IMR-90 (cell line): ENCODE results near the gene TCEA2. TPM values are rescaled to one million over a fixed set of nuclear protein-coding genes. Genes with fewer than 3 reads are reported as not detected.

Source experiments
- ATAC-seq: fragments of 200-7000 bp; cut with Tn5 transposase; 2 replicates; pipeline ENCODE4 v1.9.1; 2020; ENCODE audit warnings: low read depth, mild to moderate bottlenecking, moderate library complexity
- BruUV-seq: library from RNA; stranded (reverse); fragments of 400-500 nt; replicated peaks from 2 replicates; lab custom pipeline; 2021; lab: Mats Ljungman, UMichigan
- CTCF ChIA-PET: fragments of 300-600 bp; formaldehyde crosslinking; extraction: SDS; loops from one replicate; lab custom pipeline; 2021; ENCODE audit warnings: antibody characterized with exemption; lab: Yijun Ruan, JAX
- POLR2A ChIA-PET: fragments of 300-600 bp; sonication (Branson Sonifier 250); formaldehyde crosslinking; loops from one replicate; lab custom pipeline; 2022; ENCODE audit warnings: antibody characterized with exemption; ENCODE audit not compliant: unreplicated experiment; lab: Charles Lee
- DNase-seq: peaks from one replicate; pipeline ENCODE4 v3.0.0; 2013
- H2AFZ ChIP-seq: replicated peaks from 2 replicates; pipeline ENCODE3; 2013; ENCODE audit warnings: low read length, mild to moderate bottlenecking; ENCODE audit not compliant: poor library complexity
- H2AK5ac ChIP-seq: 2 replicates; pipeline ENCODE4 v1.6.1; 2013; ENCODE audit warnings: low read depth, low read length, inconsistent platforms
- H2AK9ac ChIP-seq: replicated peaks from 2 replicates; pipeline ENCODE3; 2013; ENCODE audit warnings: mild to moderate bottlenecking, low read depth, low read length, moderate library complexity; ENCODE audit not compliant: poor library complexity
- H2BK120ac ChIP-seq: 2 replicates; pipeline ENCODE4 v1.6.1; 2013; ENCODE audit warnings: low read depth, low read length, inconsistent platforms
- H2BK15ac ChIP-seq: 3 replicates; pipeline ENCODE4 v1.6.1; 2013; ENCODE audit warnings: low read depth, low read length, inconsistent platforms
- H2BK20ac ChIP-seq: 2 replicates; pipeline ENCODE4 v1.6.1; 2013; ENCODE audit warnings: low read depth, mild to moderate bottlenecking, inconsistent platforms, low read length, moderate library complexity
- H2BK5ac ChIP-seq: 2 replicates; pipeline ENCODE4 v1.6.1; 2013; ENCODE audit warnings: mild to moderate bottlenecking, low read depth, low read length, inconsistent platforms; ENCODE audit not compliant: poor library complexity, severe bottlenecking
- H3K14ac ChIP-seq: replicated peaks from 2 replicates; pipeline ENCODE4 v1.6.1; 2013; ENCODE audit warnings: low read depth, low read length, inconsistent platforms
- H3K18ac ChIP-seq: 2 replicates; pipeline ENCODE4 v1.6.1; 2013; ENCODE audit warnings: low read depth, low read length, control low read depth
- H3K23ac ChIP-seq: 2 replicates; pipeline ENCODE4 v1.6.1; 2013; ENCODE audit warnings: low read depth, low read length, inconsistent platforms
- H3K27ac ChIP-seq: 2 replicates; pipeline ENCODE4 v1.5.1; 2013; ENCODE audit warnings: mild to moderate bottlenecking, control low read depth, low read length; ENCODE audit not compliant: insufficient read depth
- H3K27me3 ChIP-seq: 2 replicates; pipeline ENCODE4 v1.6.1; 2013; ENCODE audit warnings: low read length; ENCODE audit not compliant: control insufficient read depth, insufficient read depth
- H3K36me3 ChIP-seq: 2 replicates; pipeline ENCODE4 v1.6.1; 2013; ENCODE audit warnings: low read length, mixed read lengths; ENCODE audit not compliant: control insufficient read depth, insufficient read depth
- H3K4ac ChIP-seq: 2 replicates; pipeline ENCODE4 v1.6.1; 2013; ENCODE audit warnings: low read depth, low read length, inconsistent platforms
- H3K4me1 ChIP-seq: 2 replicates; pipeline ENCODE4 v1.6.1; 2013; ENCODE audit warnings: low read length, mixed read lengths; ENCODE audit not compliant: control insufficient read depth, insufficient read depth
- H3K4me2 ChIP-seq: 2 replicates; pipeline ENCODE4 v1.6.1; 2013; ENCODE audit warnings: low read depth, mild to moderate bottlenecking, control low read depth, low read length, moderate library complexity
- H3K4me3 ChIP-seq: 2 replicates; pipeline ENCODE4 v1.5.1; 2013; ENCODE audit warnings: low read depth, mild to moderate bottlenecking, control low read depth, low read length, moderate library complexity; ENCODE audit not compliant: insufficient read depth
- H3K56ac ChIP-seq: 2 replicates; pipeline ENCODE4 v1.6.1; 2013; ENCODE audit warnings: low read length, inconsistent platforms; ENCODE audit not compliant: insufficient read depth; ENCODE audit errors: extremely low read depth
- H3K79me1 ChIP-seq, 2 experiments: 2 replicates each; pipeline ENCODE4 v1.6.1; 2013; ENCODE audit warnings: low read length in 2 of 2, inconsistent platforms in 1 of 2, low read depth in 1 of 2
- H3K9ac ChIP-seq: 2 replicates; pipeline ENCODE4 v1.6.1; 2013; ENCODE audit warnings: low read depth, low read length, control low read depth
- H3K9me1 ChIP-seq: 2 replicates; pipeline ENCODE4 v1.6.1; 2013; ENCODE audit warnings: low read length, inconsistent platforms; ENCODE audit not compliant: insufficient read depth
- H3K9me3 ChIP-seq: 2 replicates; pipeline ENCODE4 v1.6.1; 2013; ENCODE audit warnings: low read length; ENCODE audit not compliant: control insufficient read depth, insufficient read depth
- H4K20me1 ChIP-seq: 2 replicates; pipeline ENCODE4 v1.6.1; 2013; ENCODE audit warnings: low read length, inconsistent platforms; ENCODE audit not compliant: insufficient read depth
- H4K5ac ChIP-seq: 2 replicates; pipeline ENCODE4 v1.6.1; 2013; ENCODE audit warnings: mild to moderate bottlenecking, low read depth, low read length, control low read depth
- H4K8ac ChIP-seq, 2 experiments: 2 replicates each; pipeline ENCODE4 v1.6.1; 2013; ENCODE audit warnings: low read depth in 2 of 2, low read length in 2 of 2, control low read depth in 1 of 2, inconsistent platforms in 1 of 2
- H4K91ac ChIP-seq: 2 replicates; pipeline ENCODE4 v1.6.1; 2013; ENCODE audit warnings: low read depth, low read length, inconsistent platforms; ENCODE audit not compliant: insufficient read depth
- BHLHE40 ChIP-seq: fragments of 150-350 bp; IDR thresholded peaks from 2 replicates; pipeline ENCODE4 v1.6.1; 2016; ENCODE audit warnings: mild to moderate bottlenecking, low read depth, low read length
- CEBPB ChIP-seq: IDR thresholded peaks from 2 replicates; pipeline ENCODE4 v1.6.1; 2012; ENCODE audit warnings: low read depth, low read length, improper control_type of control experiment
- CHD1 ChIP-seq: IDR thresholded peaks from 2 replicates; pipeline ENCODE4 v1.6.1; 2012; ENCODE audit warnings: low read depth, low read length, improper control_type of control experiment
- FOS ChIP-seq: fragments of 150-350 bp; IDR thresholded peaks from 2 replicates; pipeline ENCODE4 v1.6.1; 2016; ENCODE audit warnings: low read depth, low read length
- MAFK ChIP-seq: IDR thresholded peaks from 2 replicates; pipeline ENCODE4 v1.6.1; 2012; ENCODE audit warnings: low read depth, low read length, improper control_type of control experiment
- MAZ ChIP-seq: IDR thresholded peaks from 2 replicates; pipeline ENCODE4 v1.6.1; 2012; ENCODE audit warnings: low read depth, mild to moderate bottlenecking, low read length, improper control_type of control experiment, moderate library complexity, borderline replicate concordance
- MXI1 ChIP-seq: IDR thresholded peaks from 2 replicates; pipeline ENCODE4 v1.6.1; 2012; ENCODE audit warnings: low read depth, mild to moderate bottlenecking, low read length, moderate library complexity, borderline replicate concordance
- NFE2L2 ChIP-seq: fragments of 150-350 bp; IDR thresholded peaks from 2 replicates; pipeline ENCODE4 v1.6.1; 2016; ENCODE audit warnings: low read depth, mild to moderate bottlenecking, low read length
- POLR2A ChIP-seq: IDR thresholded peaks from 2 replicates; pipeline ENCODE4 v1.6.1; 2012; ENCODE audit warnings: mild to moderate bottlenecking, low read depth, low read length
- RAD21 ChIP-seq: IDR thresholded peaks from 2 replicates; pipeline ENCODE4 v1.6.1; 2012; ENCODE audit warnings: low read length, improper control_type of control experiment
- RCOR1 ChIP-seq: IDR thresholded peaks from 2 replicates; pipeline ENCODE4 v1.6.1; 2012; ENCODE audit warnings: mild to moderate bottlenecking, low read length, improper control_type of control experiment; ENCODE audit not compliant: insufficient replicate concordance
- RFX5 ChIP-seq: IDR thresholded peaks from 2 replicates; pipeline ENCODE4 v1.8.0; 2012; ENCODE audit warnings: low read depth, mild to moderate bottlenecking, low read length, moderate library complexity
- SMC3 ChIP-seq: fragments of 150-350 bp; IDR thresholded peaks from 2 replicates; pipeline ENCODE4 v1.6.1; 2016; ENCODE audit warnings: low read depth, mild to moderate bottlenecking, antibody characterized with exemption, low read length, moderate library complexity
- WGBS, 2 experiments: methylation state at CpG; one replicate each; pipeline versions ENCODE4 v1.1.5 to v1.1.7; 2013; ENCODE audit warnings: missing lambda C conversion rate in 2 of 2; ENCODE audit not compliant: insufficient read length in 1 of 2; ENCODE audit errors: extremely low coverage in 2 of 2; 5-methylcytosine and 5-hydroxymethylcytosine counted together
- dilution Hi-C: fragments of 300-500 bp; cut with HindIII; formaldehyde crosslinking; loops from one replicate; pipeline ENCODE4 v1.14.3; 2018; ENCODE audit warnings: low sequenced_read_pairs; ENCODE audit not compliant: unreplicated experiment
- in situ Hi-C: fragments of 300-500 bp; cut with MboI; formaldehyde crosslinking; loops from 3 replicates; pipeline ENCODE4 v1.14.3; 2019; ENCODE audit warnings: low sequenced_read_pairs, inconsistent platforms, mixed read lengths
- intact Hi-C: fragments of 100-400 bp; cut with micrococcal nuclease; formaldehyde crosslinking; loops from 2 replicates; pipeline ENCODE4 v1.10.0; 2022
- polyA plus RNA-seq, 3 experiments: library from polyadenylated mRNA; depleted of rRNA; stranded (reverse); fragments of >200 nt; gene quantifications; 2 replicates each; pipeline ENCODE4 v1.2.3, GENCODE V29; 2012; ENCODE audit warnings: low replicate concordance in 1 of 3
- total RNA-seq: library from RNA; depleted of rRNA; stranded (reverse); fragments of >200 nt; gene quantifications from 2 replicates; pipeline ENCODE4 v1.2.3, GENCODE V29; 2012
- TF ChIP-seq, protein P1 (sequence below): conservative IDR thresholded peaks from 2 replicates; pipeline ENCODE4 v1.5.1; 2012; ENCODE audit warnings: mild to moderate bottlenecking, low read depth, low read length, improper control_type of control experiment
- TF ChIP-seq, protein P2 (sequence below): fragments of 150-350 bp; IDR thresholded peaks from 2 replicates; pipeline ENCODE4 v1.6.1; 2016; ENCODE audit warnings: low read depth, mild to moderate bottlenecking, low read length, moderate library complexity, borderline replicate concordance
- TF ChIP-seq, protein P3 (sequence below): fragments of 150-350 bp; IDR thresholded peaks from 2 replicates; pipeline ENCODE4 v1.6.1; 2017; ENCODE audit warnings: mild to moderate bottlenecking, antibody characterized with exemption, low read length, low read depth

TCEA2 gene
- total and polyA plus RNA-seq, 2 of the 4 experiments (the other 2 are of a cell fraction) = 9.3 to 30.0 TPM

DNA sequence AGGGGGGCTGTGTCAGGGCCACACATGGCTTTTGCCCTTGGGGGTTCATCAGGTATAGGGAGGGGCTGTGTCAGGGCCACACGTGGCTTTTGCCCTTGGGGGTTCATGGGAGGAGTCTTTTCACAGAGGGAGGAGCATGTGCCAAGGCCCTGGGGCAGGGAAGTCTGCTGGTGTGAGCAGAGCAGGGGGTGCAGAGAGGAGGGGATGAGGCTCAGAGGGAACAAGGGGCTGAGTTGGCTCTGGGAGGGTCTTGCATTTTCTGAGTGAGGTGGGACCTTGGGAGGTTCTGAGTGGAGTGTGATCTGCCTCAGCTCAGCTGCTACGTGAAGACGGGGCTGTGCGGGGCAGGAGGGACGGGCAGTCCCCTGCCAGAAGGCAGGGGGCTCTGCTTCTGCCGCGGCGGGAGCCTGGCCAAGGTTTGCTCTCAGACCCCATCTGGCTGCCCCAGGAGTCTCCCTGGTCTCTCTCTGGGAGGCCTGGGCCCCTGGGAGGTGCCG lies 7.6 kb upstream of the TCEA2 start:
- 80% methylated on average over 1 of the region's 9 CpGs; no CpG with 5 or more reads in 1 of the 2 experiments for WGBS, 2 experiments
- Histone ChIP-seq H2AFZ (no peak overlapping the region), H2BK120ac (no peak overlapping the region), H3K9ac (no peak overlapping the region), H3K79me1 (no peaks in the 10 kb centered on the region), H4K20me1 (no peaks in the 10 kb centered on the region), H3K14ac (no peak overlapping the region), H4K91ac (no peak overlapping the region), H4K8ac (no peak overlapping the region), H3K4ac (no peak overlapping the region), H3K9me1 (no peaks in the 10 kb centered on the region), H3K56ac (no peak overlapping the region), H3K4me3 (no peak overlapping the region), H3K36me3 (no peaks in the 10 kb centered on the region), H2BK20ac (no peak overlapping the region), H3K27me3 (peaks cover 20% of the 10 kb centered on the region; the same call in 1 of the 2 replicates), H3K4me1 (peaks cover 5% of the 10 kb centered on the region), H3K9me3 (no peaks in the 10 kb centered on the region), H4K5ac (no peak overlapping the region), H2AK5ac (peak overlapping the region; percentile 16; the same call in 1 of the 2 replicates), H3K23ac (no peak overlapping the region), H2BK5ac (no peak overlapping the region), H2BK15ac (no peak overlapping the region), H3K18ac (no peak overlapping the region), H3K4me2 (no peak overlapping the region), H2AK9ac (no peak overlapping the region), H3K27ac (no peak overlapping the region)
- POLR2A ChIA-PET = no interaction called here
- dilution Hi-C loops = no loop called here
- BruUV-seq = no TSS peak
- DNase-seq = no peak
- TF ChIP-seq CEBPB (no peak), NFE2L2 (no peak), BHLHE40 (no peak), RFX5 (no peak), MXI1 (no peak), RCOR1 (no peak), MAZ (no peak), RAD21 (no peak), SMC3 (no peak), POLR2A (no peak), MAFK (no peak), FOS (no peak), CHD1 (no peak)
- TF ChIP-seq, protein P1, sequence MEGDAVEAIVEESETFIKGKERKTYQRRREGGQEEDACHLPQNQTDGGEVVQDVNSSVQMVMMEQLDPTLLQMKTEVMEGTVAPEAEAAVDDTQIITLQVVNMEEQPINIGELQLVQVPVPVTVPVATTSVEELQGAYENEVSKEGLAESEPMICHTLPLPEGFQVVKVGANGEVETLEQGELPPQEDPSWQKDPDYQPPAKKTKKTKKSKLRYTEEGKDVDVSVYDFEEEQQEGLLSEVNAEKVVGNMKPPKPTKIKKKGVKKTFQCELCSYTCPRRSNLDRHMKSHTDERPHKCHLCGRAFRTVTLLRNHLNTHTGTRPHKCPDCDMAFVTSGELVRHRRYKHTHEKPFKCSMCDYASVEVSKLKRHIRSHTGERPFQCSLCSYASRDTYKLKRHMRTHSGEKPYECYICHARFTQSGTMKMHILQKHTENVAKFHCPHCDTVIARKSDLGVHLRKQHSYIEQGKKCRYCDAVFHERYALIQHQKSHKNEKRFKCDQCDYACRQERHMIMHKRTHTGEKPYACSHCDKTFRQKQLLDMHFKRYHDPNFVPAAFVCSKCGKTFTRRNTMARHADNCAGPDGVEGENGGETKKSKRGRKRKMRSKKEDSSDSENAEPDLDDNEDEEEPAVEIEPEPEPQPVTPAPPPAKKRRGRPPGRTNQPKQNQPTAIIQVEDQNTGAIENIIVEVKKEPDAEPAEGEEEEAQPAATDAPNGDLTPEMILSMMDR = no peak
- TF ChIP-seq, protein P2, sequence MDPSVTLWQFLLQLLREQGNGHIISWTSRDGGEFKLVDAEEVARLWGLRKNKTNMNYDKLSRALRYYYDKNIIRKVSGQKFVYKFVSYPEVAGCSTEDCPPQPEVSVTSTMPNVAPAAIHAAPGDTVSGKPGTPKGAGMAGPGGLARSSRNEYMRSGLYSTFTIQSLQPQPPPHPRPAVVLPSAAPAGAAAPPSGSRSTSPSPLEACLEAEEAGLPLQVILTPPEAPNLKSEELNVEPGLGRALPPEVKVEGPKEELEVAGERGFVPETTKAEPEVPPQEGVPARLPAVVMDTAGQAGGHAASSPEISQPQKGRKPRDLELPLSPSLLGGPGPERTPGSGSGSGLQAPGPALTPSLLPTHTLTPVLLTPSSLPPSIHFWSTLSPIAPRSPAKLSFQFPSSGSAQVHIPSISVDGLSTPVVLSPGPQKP = no peak
- TF ChIP-seq, protein P3, sequence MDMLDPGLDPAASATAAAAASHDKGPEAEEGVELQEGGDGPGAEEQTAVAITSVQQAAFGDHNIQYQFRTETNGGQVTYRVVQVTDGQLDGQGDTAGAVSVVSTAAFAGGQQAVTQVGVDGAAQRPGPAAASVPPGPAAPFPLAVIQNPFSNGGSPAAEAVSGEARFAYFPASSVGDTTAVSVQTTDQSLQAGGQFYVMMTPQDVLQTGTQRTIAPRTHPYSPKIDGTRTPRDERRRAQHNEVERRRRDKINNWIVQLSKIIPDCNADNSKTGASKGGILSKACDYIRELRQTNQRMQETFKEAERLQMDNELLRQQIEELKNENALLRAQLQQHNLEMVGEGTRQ = no peak
- in situ Hi-C loops = no loop called here
- intact Hi-C loops = loop anchor here (5.0 kb wide), 1 partner anchor 518 kb away; the partner anchor contains the start of gene PTK6
- CTCF ChIA-PET = interaction anchor here (0.7 kb wide), 1 partner anchor 98 kb away, joined by 3 read pairs; no protein-coding TSS in a partner anchor
- no peak for ATAC-seq
